ENCODE results near the gene STAB2.

STAB2 gene

GRCh38 chr12:103656291-103656690 is 69.2 kb downstream of the STAB2 start:
- DNase-seq, result no peak

- no peak for DNase-seq
These were observed 70.3 kb downstream of the STAB2 start for GRCh38 chr12:103657331-103657730.

- no peak for DNase-seq
These were observed 77.6 kb downstream of the STAB2 start for GRCh38 chr12:103664626-103665025.

GRCh38 chr12:103665971-103666370 is 78.9 kb downstream of the STAB2 start:
- no peak for DNase-seq

GRCh38 chr12:103667125-103667524 is 80.1 kb downstream of the STAB2 start:
- DNase-seq, result no peak

- no peak for DNase-seq
These were observed 81.4 kb downstream of the STAB2 start for GRCh38 chr12:103668520-103668919.

- no peak for DNase-seq
These were observed 84.3 kb downstream of the STAB2 start for GRCh38 chr12:103671367-103671766.

GRCh38 chr12:103672401-103673119 is 85.5 kb downstream of the STAB2 start:
- DNase-seq, result no peak

- no peak for DNase-seq
These were observed 86.4 kb downstream of the STAB2 start for GRCh38 chr12:103673487-103673886.

GRCh38 chr12:103673891-103674375 is 86.9 kb downstream of the STAB2 start:
- DNase-seq, result no peak

GRCh38 chr12:103676893-103677292 is 89.8 kb downstream of the STAB2 start:
- no peak for DNase-seq

DNA sequence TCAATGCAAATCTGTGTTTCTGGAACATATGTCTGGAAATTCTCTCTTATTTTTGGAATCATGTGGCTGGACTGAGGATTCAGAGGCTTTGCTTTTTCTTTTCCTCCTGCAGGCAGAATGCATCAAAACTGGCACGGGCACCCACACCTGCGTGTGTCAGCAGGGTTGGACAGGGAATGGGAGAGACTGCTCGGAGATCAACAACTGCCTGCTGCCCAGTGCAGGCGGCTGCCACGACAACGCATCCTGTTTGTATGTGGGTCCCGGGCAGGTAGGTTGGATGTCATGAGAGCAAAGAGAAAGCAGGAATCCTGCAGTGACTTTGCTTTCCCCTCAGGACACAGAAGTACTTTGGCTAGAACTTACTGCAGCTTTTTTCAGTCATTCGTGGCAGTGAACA is 90.3 kb downstream of the STAB2 start:
- DNase-seq, result no peak

DNA sequence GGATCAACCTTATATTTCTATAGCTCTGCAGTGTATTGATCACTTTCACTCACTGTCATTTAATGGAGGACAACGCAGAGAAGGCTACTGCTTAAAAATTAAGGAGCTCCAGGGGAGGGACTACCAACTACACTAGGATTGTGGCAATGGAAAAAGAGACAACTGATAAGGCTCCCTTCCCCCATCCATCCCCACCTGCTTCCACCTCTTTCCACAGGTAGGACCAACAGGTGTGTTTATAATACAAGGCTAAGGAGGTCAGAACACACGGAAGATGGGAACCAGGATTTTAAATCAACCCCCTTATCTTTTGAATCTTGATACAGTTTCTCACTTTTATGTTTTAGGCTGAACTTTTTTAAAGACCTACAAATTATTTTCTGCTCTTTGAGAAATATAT is 90.8 kb downstream of the STAB2 start:
- DNase-seq, result no peak

- no peak for DNase-seq
These were observed 92.5 kb downstream of the STAB2 start for GRCh38 chr12:103679421-103680170.

DNA sequence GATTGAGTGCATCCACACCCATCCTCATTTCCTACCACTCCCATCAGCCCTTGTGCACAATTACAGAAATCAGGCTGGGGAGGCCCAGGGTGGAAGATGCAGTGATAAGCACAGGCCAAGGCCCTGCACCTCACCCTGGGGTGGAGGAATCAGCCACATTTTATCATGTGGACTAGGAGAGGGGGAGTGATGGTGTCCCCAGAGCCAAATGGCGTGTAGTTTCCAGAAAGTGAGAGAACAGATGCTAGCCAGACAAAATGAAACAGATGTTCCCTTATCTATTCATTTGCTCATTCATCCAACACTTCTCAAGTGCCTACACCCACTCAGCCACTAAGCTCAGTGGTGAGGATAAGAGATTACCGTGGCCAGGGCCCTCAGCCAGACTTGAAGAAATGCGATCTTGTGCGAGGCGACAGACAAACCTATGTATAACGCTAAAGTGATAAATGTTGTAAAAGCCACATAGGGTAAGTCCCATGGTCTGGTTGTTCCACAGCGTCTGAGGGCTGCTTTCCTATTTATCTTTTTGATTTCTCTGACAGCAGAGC is 93.6 kb downstream of the STAB2 start:
- DNase-seq, result no peak

DNA sequence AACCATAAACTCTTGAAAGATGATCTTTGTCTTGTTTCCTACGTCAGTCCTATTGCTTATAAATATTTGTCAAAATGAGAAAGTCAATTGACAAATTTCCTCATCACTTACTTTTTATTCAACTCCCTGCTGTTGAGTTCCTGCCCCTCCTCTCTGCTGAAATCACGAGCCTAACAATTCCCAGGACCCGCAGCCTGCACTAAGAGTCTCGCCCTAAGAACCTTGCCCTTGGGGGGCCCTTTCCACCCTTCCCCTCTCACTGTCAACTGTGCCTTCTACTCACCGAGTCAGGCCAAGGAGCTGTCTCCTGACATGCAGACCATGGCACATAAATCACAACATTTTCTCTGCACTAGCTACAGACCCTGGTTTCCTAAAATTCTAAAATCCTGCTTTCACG is 99.0 kb downstream of the STAB2 start:
- DNase-seq, result no peak

GRCh38 chr12:103687253-103687652 is 100.2 kb downstream of the STAB2 start:
- no peak for DNase-seq

DNA sequence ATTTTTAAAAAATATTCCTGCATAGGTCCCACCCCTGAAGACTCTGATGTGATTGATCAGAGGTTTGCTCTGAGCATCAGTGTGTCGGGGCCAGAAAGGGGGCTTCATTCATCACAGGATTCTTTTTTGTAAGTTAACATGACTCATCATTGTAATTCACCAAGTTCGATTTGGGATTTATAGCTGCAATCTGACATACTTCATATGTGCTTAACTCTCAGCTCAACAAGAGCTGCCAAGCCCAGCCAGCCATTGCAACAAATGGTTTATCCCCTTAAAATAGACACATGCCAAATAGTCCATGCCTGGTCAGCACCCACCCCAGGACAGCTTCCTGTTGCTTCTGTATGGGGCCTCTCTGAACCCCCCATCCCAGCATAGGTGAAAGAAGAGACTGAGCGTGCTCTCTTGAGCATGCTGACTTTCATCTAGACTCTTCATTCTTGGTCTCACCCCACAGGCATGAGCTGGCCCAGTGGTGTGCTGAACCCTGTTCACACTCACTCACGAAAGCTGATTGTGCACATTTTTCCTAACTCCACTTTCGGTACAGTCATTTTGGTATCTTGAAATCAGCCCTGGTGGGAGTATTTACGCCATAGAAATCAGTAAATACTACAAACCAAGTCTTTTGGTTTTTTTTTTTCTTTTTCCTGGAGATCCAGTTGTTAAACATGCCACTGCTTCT is 101.4 kb downstream of the STAB2 start:
- no peak for DNase-seq

DNA sequence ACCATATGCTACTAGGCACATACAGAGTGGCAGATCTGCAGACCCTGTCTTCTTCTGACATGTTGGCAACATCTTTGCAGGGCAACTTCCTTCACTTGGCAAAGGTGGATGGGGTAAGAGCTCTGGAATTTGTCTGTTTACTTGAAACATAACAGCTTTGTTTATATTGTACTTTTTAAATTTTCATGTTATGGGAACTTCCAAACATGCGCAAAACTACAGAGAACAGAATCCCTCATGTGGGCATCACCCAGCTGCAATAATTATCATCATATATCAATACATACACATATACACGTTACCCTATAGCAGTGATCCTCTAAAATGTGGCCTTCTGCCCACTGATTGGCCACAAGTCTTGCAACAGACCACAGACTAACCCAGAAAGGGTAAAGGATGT is 103.4 kb downstream of the STAB2 start:
- no peak for DNase-seq

DNA sequence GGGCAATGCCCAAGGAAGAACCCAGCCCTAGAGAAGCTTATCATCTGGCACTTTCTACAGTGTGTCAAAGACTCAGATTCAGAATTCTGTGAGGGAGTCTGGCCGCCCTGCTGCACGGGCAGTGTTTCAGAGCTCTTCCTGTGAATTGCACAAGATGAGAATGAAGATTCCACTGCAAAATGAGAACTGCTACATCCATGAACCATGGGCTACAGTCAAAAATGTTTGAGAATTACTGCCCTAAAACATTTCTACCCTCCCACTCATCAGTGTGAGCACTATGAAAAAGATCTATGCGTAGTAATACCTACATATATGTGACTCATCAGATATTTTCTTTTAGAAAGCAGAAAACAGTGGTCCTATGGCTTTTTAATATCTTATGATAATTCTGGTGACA is 104.0 kb downstream of the STAB2 start:
- DNase-seq, result no peak

DNA sequence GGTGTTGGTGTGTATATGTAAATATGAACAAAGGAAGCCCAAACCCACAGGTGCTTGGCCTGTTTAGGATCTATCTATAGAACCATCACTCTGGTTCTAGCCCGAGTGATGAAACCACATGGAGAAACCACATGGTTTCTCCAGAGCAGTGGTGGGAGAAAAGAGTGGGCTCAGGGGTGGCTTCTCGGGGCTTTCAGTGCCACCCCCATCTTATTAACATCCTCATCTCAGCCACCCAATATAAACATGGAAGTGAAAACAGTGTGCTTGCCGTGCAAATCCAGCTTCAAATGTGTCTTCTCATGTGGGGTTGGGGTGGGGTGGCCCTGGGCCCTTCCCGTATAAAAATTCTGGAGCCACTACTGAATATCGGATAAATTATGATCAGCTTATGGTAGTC is 109.0 kb downstream of the STAB2 start:
- no peak for DNase-seq

GRCh38 chr12:103697971-103698751 is 111.1 kb downstream of the STAB2 start:
- DNase-seq, result no peak
